Effector memory CD4-positive, alpha-beta T cell (primary cell): ENCODE data around the gene DNAJA2.

ENCODE experiments used
- DNase-seq, 3 donors: peaks; one replicate each; pipeline ENCODE4 v3.0.0-alpha.2; 2020
- H3K27ac ChIP-seq: 2 replicates; pipeline ENCODE4 v1.7.0; 2013; ENCODE audit warnings: mild to moderate bottlenecking, low read length, moderate library complexity; ENCODE audit not compliant: insufficient read depth, poor library complexity, severe bottlenecking
- H3K27me3 ChIP-seq: replicated peaks from 2 replicates; pipeline ENCODE4 v1.7.0; 2013; ENCODE audit warnings: mild to moderate bottlenecking, low read length; ENCODE audit not compliant: insufficient read depth, control insufficient read depth, poor library complexity, severe bottlenecking
- H3K36me3 ChIP-seq: 2 replicates; pipeline ENCODE4 v1.7.0; 2013; ENCODE audit warnings: mild to moderate bottlenecking, low read length, moderate library complexity; ENCODE audit not compliant: control insufficient read depth, insufficient read depth
- H3K4me1 ChIP-seq: 2 replicates; pipeline ENCODE4 v1.7.0; 2013; ENCODE audit warnings: low read length, mild to moderate bottlenecking; ENCODE audit not compliant: control insufficient read depth, insufficient read depth, poor library complexity, severe bottlenecking
- H3K4me3 ChIP-seq: 2 replicates; pipeline ENCODE4 v1.7.0; 2013; ENCODE audit warnings: low read length, low read depth, mild to moderate bottlenecking; ENCODE audit not compliant: insufficient read depth, poor library complexity, severe bottlenecking
- H3K9me3 ChIP-seq: 2 replicates; pipeline ENCODE4 v1.7.0; 2013; ENCODE audit warnings: mild to moderate bottlenecking, low read length, moderate library complexity; ENCODE audit not compliant: control insufficient read depth

DNAJA2 gene

GRCh38 chr16:46906360-46907060 lies 67.0 kb downstream of the DNAJA2 start:
- Histone ChIP-seq H3K9me3 (no peaks in the 10 kb centered on the region), H3K4me3 (no peak overlapping the region), H3K36me3 (no peaks in the 10 kb centered on the region), H3K27ac (no peak overlapping the region), H3K27me3 (no peaks in the 10 kb centered on the region), H3K4me1 (no peaks in the 10 kb centered on the region)
- DNase-seq = no peak
